HG02610 (cell line): ENCODE results near the gene GLIS1.

ENCODE experiments used
- ATAC-seq: cut with Tn5 transposase; IDR thresholded peaks from one replicate; pipeline ENCODE4 v1.9.1; 2021; ENCODE audit warnings: mild to moderate bottlenecking, moderate library complexity; ENCODE audit not compliant: unreplicated experiment

Gene GLIS1

GRCh38 chr1:53600561-53600960, 138.4 kb downstream of the GLIS1 start:
- no peak for ATAC-seq

DNA sequence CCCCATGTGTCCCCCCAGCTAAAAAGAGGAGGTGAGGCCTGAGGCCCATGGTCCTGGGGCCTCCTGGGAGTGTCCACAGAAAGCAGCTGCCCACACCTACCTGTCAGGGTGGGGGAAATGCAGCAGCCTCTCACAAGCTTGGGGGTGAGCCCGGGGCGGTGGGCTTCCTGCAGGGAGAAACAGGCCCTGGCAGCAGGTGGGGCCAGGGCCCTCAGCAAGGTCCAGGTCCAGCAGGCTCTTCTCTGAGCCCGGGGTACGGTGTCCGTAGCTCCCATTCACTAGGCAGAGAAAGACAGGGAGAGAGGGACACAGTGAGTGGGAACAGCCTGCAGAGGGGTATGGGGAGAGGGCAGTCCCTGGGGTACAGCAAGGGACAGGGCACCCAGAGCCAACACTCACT, 139.0 kb downstream of the GLIS1 start:
- ATAC-seq = no peak

DNA sequence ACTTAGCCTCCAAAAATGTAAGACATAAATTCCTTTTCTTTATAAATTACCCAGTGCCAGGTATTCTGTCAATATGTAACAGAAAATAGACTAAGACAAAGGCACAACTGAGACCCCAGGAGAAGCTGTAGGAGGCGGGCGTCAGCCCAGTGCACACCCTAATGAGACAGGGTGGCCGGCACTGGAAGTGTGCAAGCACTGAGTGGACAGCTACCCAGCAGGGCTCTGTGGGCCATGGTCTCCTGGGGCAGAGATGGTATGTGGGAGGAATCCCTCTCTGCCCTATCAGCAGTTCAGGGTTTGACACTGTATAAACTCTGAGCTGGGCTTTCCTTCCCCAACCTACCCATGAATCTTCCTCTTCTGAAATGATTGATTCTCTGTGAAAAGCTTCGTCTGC, 139.5 kb downstream of the GLIS1 start:
- ATAC-seq = no peak

- no peak for ATAC-seq
Measured at GRCh38 chr1:53598966-53599365, 140.0 kb downstream of the GLIS1 start.

GRCh38 chr1:53595906-53596305, 143.1 kb downstream of the GLIS1 start:
- no peak for ATAC-seq

GRCh38 chr1:53594391-53595180, 144.4 kb downstream of the GLIS1 start:
- ATAC-seq = no peak

DNA sequence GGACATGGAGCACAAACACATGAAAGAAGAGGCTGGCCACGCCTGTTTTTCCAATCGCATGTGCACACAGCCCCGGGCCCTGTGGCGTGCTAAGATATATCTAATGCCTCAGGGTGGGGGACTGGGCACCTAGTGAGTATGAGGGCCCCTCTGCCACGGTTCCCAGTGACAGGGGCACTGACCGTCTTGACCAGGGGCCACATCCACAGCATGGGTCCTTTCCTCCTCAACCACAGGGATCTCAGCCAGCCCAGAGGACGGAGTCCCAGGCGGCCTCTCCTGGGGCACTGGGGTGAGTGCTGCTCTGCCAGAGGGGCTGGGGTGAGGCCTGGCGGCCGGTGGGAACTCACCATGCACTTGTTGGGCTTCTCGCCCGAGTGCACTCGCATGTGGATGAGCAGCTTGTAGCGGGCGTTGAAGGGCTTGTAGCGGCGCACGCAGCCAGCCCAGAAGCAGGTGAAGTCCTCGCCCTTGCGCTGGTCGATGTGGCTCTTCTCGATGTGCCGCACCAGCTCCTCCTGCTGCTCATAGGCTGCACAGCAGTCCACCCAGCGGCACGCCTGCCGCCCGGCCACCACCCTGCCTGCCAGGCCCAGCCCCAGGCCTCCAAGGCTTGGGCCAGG, 145.1 kb downstream of the GLIS1 start:
- ATAC-seq = no peak

DNA sequence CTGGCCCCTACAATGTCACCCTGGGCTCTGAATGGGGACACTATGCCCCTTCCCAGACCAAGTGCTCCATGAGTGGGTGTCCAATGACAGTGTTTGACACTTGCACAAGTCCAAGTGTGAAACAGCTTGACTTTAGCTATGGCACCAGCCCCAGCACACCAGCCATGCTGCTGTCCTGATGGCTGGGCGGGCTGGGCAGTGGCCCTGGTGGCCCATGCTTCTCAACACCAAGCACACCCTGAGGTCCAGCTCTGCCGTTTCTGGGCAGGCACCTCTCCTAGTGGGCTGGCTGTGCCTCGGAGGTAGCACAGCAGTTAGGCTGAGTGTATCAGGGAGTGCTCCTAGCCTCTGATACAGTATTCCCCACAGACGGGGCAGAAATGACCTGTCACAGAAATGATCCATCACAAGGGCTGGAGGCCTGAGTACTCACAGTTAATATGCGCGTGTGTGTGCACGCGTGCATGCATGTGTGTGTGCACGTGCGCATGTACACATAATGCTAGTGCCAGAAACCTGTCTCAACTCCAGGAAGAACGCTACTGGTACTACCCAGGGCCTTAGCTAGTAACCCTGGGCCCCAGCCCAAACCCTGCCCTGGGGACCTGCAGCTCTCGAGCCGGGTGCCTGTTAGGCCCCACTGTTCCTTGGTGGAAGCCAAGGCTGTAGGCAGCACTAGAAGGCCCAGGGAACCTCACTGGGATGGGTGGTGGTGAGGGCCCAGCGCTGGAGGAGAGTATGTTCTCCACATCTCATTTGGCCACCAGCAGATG, 145.8 kb downstream of the GLIS1 start:
- ATAC-seq = no peak

GRCh38 chr1:53592521-53592982, 146.4 kb downstream of the GLIS1 start:
- ATAC-seq = no peak

- no peak for ATAC-seq
Measured at GRCh38 chr1:53591924-53592323, 147.0 kb downstream of the GLIS1 start.

DNA sequence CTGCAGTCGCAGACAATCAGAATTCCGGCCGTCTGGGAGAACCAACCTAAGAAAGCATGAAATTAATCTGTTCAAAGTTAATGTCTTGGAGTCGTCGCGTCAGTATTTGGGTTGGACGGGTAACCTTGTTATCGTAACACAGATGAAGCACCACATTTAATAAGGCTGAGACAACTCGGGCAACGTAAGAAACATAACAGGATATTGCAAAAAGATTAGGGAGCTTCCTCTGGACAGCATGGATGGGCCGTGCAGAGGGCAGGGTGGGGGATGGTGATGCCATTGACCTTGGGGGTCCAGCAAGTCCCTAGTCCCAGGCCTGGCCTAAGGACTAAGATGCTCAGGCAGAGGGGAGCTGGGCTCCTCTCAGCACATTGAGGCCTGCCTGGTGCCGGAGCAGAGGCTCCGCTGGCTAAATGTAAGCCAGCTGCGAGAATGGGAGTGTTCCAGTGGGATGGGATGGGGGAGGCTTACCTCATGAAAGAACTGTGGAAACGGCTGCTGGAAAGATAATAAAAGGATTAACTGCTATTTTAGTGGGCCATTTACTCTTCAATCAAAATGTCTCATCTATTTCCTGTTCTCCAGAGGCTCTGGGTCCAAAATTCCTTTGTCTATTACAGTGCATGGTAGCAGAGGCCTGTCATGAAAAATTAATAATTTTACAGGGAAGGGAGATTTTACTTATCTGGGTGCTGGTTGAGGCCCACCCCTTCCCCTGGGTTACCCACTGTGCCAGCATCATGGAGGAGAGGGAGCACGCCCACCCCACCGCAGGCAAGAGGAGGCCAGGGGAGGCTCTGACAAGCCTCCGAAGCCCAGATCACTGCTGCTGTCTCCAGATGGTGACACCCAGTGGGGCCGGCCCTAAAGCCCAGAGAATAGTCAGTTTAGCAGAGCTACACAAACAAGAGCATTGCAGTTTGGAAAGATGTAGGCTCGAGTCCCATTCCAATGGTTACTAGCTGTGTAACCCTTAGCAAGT, 148.1 kb downstream of the GLIS1 start:
- no peak for ATAC-seq

DNA sequence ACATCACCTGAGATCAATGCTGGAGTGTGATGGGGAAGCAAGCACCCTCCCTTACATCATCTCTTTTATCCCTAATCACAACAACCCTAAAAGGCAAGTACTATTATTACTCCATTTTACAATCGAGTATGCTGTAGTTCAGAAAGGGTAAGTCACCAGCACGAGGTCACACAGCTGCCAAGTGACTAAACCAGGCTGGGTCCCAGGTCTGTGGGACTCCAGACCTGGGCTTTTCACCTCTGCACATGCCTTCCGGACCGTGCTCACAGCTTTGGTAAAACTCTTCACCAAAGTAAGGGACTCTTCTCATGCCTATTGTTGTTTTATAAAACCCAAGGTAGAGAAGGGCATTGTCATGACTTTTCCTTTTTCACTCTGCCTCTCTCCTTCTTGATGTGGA, 148.9 kb downstream of the GLIS1 start:
- ATAC-seq = no peak

GRCh38 chr1:53589043-53589887, 149.7 kb downstream of the GLIS1 start:
- no peak for ATAC-seq

DNA sequence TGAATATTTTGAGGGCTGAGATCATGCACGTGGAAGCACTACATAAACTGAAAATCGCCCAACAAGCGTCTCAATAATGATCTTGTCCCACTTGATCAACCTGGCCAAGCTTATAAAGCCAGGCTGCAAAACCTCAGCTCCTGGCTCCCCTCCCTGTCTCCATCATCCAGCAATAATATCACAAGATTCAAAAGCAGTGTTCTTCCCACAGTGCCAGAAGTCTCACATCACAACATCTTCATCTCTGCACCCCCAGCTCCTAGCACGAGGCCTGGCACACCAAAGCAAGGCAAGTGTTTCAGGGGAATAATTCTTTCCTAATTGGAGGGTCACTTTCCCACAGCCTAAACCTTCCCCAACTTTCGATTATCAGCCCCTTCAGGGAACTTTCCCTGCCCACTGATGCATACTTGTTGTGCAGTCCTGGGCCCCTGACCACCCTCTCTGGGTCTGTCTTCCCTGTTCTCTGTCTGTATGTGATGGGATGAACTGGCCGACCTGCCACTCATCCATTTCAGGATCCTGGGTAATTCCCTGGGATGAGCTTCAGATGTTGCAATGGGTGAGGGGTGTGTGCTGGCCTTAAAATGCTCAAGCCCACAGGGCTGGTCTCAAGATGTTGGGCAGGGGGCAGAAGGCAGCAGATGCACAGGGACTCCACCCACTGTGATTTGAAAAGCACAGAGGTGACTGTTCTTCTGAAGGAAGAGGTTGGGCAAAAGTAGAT, 150.7 kb downstream of the GLIS1 start:
- no peak for ATAC-seq

- no peak for ATAC-seq
Measured at GRCh38 chr1:53587252-53587988, 151.5 kb downstream of the GLIS1 start.

DNA sequence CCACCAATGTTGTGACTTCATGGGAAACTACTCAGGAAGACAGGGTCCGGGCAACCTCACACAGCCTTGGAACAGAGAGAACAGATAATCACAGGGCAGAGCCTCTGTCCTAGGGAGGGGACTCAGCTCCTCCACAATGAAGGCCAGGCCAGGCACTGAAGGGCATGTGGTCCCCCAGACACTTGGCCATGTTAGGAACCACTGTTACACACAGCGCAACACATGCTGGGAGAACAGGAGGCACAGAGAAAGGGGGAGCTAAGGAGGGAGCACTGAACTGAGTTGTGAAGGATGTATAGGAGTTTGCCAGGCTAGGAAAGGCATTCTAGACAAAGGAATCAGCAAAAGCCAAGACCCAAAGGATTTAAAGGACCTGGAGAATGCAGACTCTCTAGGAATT, 152.2 kb downstream of the GLIS1 start:
- no peak for ATAC-seq

DNA sequence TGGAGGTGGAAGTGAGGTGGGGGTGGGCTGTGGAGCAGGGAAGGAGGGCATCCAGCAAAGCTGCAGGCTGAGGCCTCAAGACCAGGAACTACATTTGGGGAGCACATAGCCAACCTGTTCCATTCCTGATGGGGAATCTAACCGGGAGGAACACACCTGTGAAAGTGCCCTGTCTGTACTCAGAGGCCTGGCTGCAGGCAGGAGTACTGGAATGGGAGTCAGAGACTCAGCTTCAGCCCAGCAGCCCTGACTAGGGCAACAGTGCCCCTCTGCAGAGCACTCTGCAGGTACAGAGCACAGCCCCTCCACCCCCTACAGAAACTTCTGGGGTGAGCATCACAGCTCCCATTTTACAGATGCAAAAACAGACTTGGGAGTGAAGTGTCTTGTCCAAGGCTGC, 153.4 kb downstream of the GLIS1 start:
- ATAC-seq = no peak

DNA sequence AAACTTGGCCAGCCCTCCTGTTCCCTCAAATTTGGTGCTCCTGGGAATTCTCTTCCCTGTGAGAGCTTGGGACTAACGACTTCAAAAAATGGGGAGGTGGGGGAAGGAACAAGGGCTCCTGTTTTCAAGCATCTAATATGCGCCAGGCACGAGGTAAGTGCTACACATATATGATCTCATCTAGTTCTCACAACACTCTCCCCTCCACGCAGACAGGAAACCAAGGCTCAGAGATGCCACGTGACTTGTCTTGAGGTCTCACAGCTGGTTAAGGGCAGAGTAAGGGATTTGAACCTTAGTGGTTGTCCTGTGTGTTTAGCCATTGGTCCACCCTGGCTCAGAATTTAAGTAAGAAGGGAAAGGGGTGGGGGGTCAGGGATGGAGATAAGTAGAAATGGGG, 153.8 kb downstream of the GLIS1 start:
- peak; percentile 55 for ATAC-seq
